ENCODE data around the gene FPR2.

The FPR2 gene

GRCh38 chr19:51807925-51808324 lies 46.9 kb downstream of the FPR2 start:
- DNase-seq: no peak

GRCh38 chr19:51808333-51808986 lies 47.5 kb downstream of the FPR2 start:
- peak in 1 of 2 experiments; percentile 21 for DNase-seq

- no peak for DNase-seq
Measured at GRCh38 chr19:51809787-51810186, 48.8 kb downstream of the FPR2 start.

- DNase-seq: peak in 1 of 2 experiments; percentile 12
Measured at GRCh38 chr19:51810223-51810622, 49.2 kb downstream of the FPR2 start.

- DNase-seq: no peak
Measured at GRCh38 chr19:51811344-51811743, 50.4 kb downstream of the FPR2 start.

- no peak for DNase-seq
Measured at GRCh38 chr19:51815043-51815442, 54.1 kb downstream of the FPR2 start.

- DNase-seq: no peak
Measured at GRCh38 chr19:51816711-51817110, 55.7 kb downstream of the FPR2 start.

GRCh38 chr19:51820011-51820410 lies 59.0 kb downstream of the FPR2 start:
- no peak for DNase-seq
